Esophagus muscularis mucosa (tissue), 4 donors: ENCODE data around the gene STMND1. TPM values are rescaled to one million over a fixed set of nuclear protein-coding genes. Genes with fewer than 3 reads are reported as not detected.

Source experiments
- DNase-seq: peaks from one replicate; pipeline ENCODE4 v3.0.0-alpha.2; 2017; ENCODE audit errors: extremely low spot score
- H3K27ac ChIP-seq, 4 donors: fragments of 200-600 bp; sonication (generic); replicated peaks in 1 of 4; 1 replicate in 3 of 4; 2 replicates in 1 of 4; pipeline ENCODE4 v1.5.1; 2016 to 2019; ENCODE audit warnings: mild to moderate bottlenecking in 1 of 4
- H3K27me3 ChIP-seq, 4 donors: fragments of 200-600 bp; sonication (generic); one replicate each; pipeline versions ENCODE4 v1.5.1 to v1.6.0; 2016 to 2019
- H3K36me3 ChIP-seq, 4 donors: fragments of 200-600 bp; sonication (generic); one replicate each; pipeline ENCODE4 v1.5.1; 2016 to 2019
- H3K4me1 ChIP-seq, 4 donors: fragments of 200-600 bp; sonication (generic); one replicate each; pipeline ENCODE4 v1.5.1; 2016 to 2019
- H3K4me3 ChIP-seq, 4 donors: fragments of 200-600 bp; sonication (generic); 1 replicate in 2 of 4; 2 replicates in 2 of 4; pipeline ENCODE4 v1.5.1; 2016 to 2019; ENCODE audit warnings: mild to moderate bottlenecking in 4 of 4, moderate library complexity in 1 of 4
- H3K9me3 ChIP-seq, 4 donors: fragments of 200-600 bp; sonication (generic); 1 replicate in 3 of 4; 2 replicates in 1 of 4; pipeline ENCODE4 v1.5.1; 2016 to 2019
- CTCF ChIP-seq, 3 experiments: fragments of 200-600 bp in 2 of 3; fragments of 450-650 bp in 1 of 3; sonication (generic) in 2 of 3; IDR thresholded peaks; one replicate each; pipeline ENCODE4 v1.5.1; 2017 to 2019; ENCODE audit warnings: antibody characterized with exemption in 3 of 3, mild to moderate bottlenecking in 2 of 3, moderate library complexity in 1 of 3
- EP300 ChIP-seq: sonication (generic); formaldehyde crosslinking; IDR thresholded peaks from one replicate; pipeline ENCODE4 v1.6.1; 2017; ENCODE audit warnings: antibody characterized with exemption
- POLR2A ChIP-seq: fragments of 450-650 bp; IDR thresholded peaks from one replicate; pipeline ENCODE4 v1.6.1; 2017; ENCODE audit warnings: antibody characterized with exemption, moderate library complexity, mild to moderate bottlenecking, low read depth
- POLR2AphosphoS5 ChIP-seq, 2 donors: sonication (generic); formaldehyde crosslinking; IDR thresholded peaks; one replicate each; pipeline ENCODE4 v1.6.1; 2017; ENCODE audit warnings: antibody characterized with exemption in 2 of 2
- WGBS: methylation state at CpG from one replicate; pipeline ENCODE4 v1.1.5; 2018; 5-methylcytosine and 5-hydroxymethylcytosine counted together
- intact Hi-C: fragments of 100-400 bp; cut with DNase I; formaldehyde crosslinking; loops from one replicate; pipeline ENCODE4 v1.15.1; 2023
- total RNA-seq, 4 donors: library from RNA; depleted of rRNA; stranded (reverse); fragments of >200 nt; gene quantifications; one replicate each; pipeline versions ENCODE4 v1.1.0 to v1.2.1, GENCODE V29; 2016

Gene STMND1
- total RNA-seq, 4 donors from 2014 or later, result not detected

GRCh38 chr6:17096096-17096495 is 5.8 kb upstream of the STMND1 start:
- H3K27me3 ChIP-seq, result no peaks in the 10 kb centered on the region
- intact Hi-C loops, result no loop called here
- WGBS, result 61% methylated on average over 6 of the region's 6 CpGs
- no peak overlapping the region for H3K27ac ChIP-seq
- no peak for TF ChIP-seq EP300
- TF ChIP-seq POLR2A, result no peak
- TF ChIP-seq POLR2AphosphoS5 (IDR thresholded peaks at IDR 0.05), result no peak
- no peak for TF ChIP-seq CTCF (IDR thresholded peaks at IDR 0.05)
- H3K36me3 ChIP-seq, result no peaks in the 10 kb centered on the region
- H3K4me1 ChIP-seq, result no peaks in the 10 kb centered on the region
- no peak for DNase-seq
- H3K9me3 ChIP-seq, result no peaks in the 10 kb centered on the region
- H3K4me3 ChIP-seq, result no peak overlapping the region

- no peak overlapping the region for H3K27ac ChIP-seq
- WGBS, result 71% methylated on average over 1 of the region's 1 CpG
- no peak for DNase-seq
These were observed 5.2 kb upstream of the STMND1 start for GRCh38 chr6:17096652-17097051.

GRCh38 chr6:17097982-17098381 is 3.9 kb upstream of the STMND1 start:
- Histone ChIP-seq H3K9me3 (no peaks in the 10 kb centered on the region), H3K36me3 (no peaks in the 10 kb centered on the region), H3K27ac (no peak overlapping the region), H3K4me1 (peaks cover 10 to 15% (median 14%) of the 10 kb centered on the region in 4 donors), H3K27me3 (peaks cover 0 to 17% (median 8%) of the 10 kb centered on the region in 4 donors), H3K4me3 (no peak overlapping the region)
- 85% methylated on average over 3 of the region's 3 CpGs for WGBS
- intact Hi-C loops, result no loop called here
- DNase-seq, result no peak
- TF ChIP-seq POLR2A (no peak), EP300 (no peak), POLR2AphosphoS5 (IDR thresholded peaks at IDR 0.05) (no peak), CTCF (IDR thresholded peaks at IDR 0.05) (no peak)

More at GRCh38 chr6:17096652-17097051, 5.2 kb upstream of the STMND1 start:
- TF ChIP-seq POLR2AphosphoS5 (IDR thresholded peaks at IDR 0.05), result no peak
- TF ChIP-seq POLR2A, result no peak
- TF ChIP-seq EP300, result no peak
- TF ChIP-seq CTCF (IDR thresholded peaks at IDR 0.05), result no peak
- Histone ChIP-seq H3K9me3 (no peaks in the 10 kb centered on the region), H3K27me3 (peaks cover 0 to 4% (median 1%) of the 10 kb centered on the region in 4 donors), H3K4me3 (no peak overlapping the region), H3K4me1 (peaks cover 2 to 5% (median 4%) of the 10 kb centered on the region in 4 donors), H3K36me3 (no peaks in the 10 kb centered on the region)
- intact Hi-C loops, result no loop called here

GRCh38 chr6:17098538-17098937 is 3.3 kb upstream of the STMND1 start:
- H3K27ac ChIP-seq, result no peak overlapping the region
- no peaks in the 10 kb centered on the region for H3K36me3 ChIP-seq
- H3K9me3 ChIP-seq, result no peaks in the 10 kb centered on the region
- H3K4me1 ChIP-seq, result peaks cover 10 to 15% (median 14%) of the 10 kb centered on the region in 4 donors
- 81% methylated on average over 4 of the region's 4 CpGs for WGBS
- H3K4me3 ChIP-seq, result no peak overlapping the region
- H3K27me3 ChIP-seq, result peaks cover 0 to 22% (median 11%) of the 10 kb centered on the region in 4 donors
- intact Hi-C loops, result no loop called here
- TF ChIP-seq POLR2A (no peak), POLR2AphosphoS5 (IDR thresholded peaks at IDR 0.05) (no peak), CTCF (IDR thresholded peaks at IDR 0.05) (no peak), EP300 (no peak)
- DNase-seq, result no peak

GRCh38 chr6:17099401-17100059 is 2.3 kb upstream of the STMND1 start:
- Histone ChIP-seq H3K36me3 (no peaks in the 10 kb centered on the region), H3K4me1 (peaks cover 10 to 15% (median 14%) of the 10 kb centered on the region in 4 donors), H3K9me3 (no peaks in the 10 kb centered on the region), H3K4me3 (no peak overlapping the region), H3K27me3 (peaks cover 0 to 30% (median 12%) of the 10 kb centered on the region in 4 donors), H3K27ac (no peak overlapping the region)
- no peak for DNase-seq
- intact Hi-C loops, result no loop called here
- 70% methylated on average over 5 of the region's 5 CpGs for WGBS
- TF ChIP-seq CTCF (IDR thresholded peaks at IDR 0.05) (no peak), POLR2AphosphoS5 (IDR thresholded peaks at IDR 0.05) (no peak), EP300 (no peak), POLR2A (no peak)
